Bronchial epithelial cell (primary cell): ENCODE measurements around the gene TRIM72. TPM values are rescaled to one million over a fixed set of nuclear protein-coding genes. Genes with fewer than 3 reads are reported as not detected.
A peak's percentile ranks its signal among the peaks of the same experiment; 100 is the strongest.

Source experiments
- DNase-seq: peaks from one replicate; pipeline ENCODE4 v3.0.0-alpha.2; 2010; ENCODE audit warnings: low read depth
- FAIRE-seq: peaks from 2 replicates; lab custom pipeline; 2011; peaks lifted over from hg19 to GRCh38; lab: Jason Lieb, UNC
- H3K27me3 ChIP-seq: 2 replicates; pipeline ENCODE4 v1.5.1; 2011; ENCODE audit warnings: low read length; ENCODE audit not compliant: control insufficient read depth, insufficient read depth
- H3K36me3 ChIP-seq: 2 replicates; pipeline ENCODE4 v1.5.1; 2011; ENCODE audit warnings: low read length; ENCODE audit not compliant: control insufficient read depth, insufficient read depth
- H3K4me3 ChIP-seq: 2 replicates; pipeline ENCODE4 v1.5.1; 2011; ENCODE audit warnings: mild to moderate bottlenecking, low read depth, low read length, control low read depth
- CTCF ChIP-seq: IDR thresholded peaks from 2 replicates; pipeline ENCODE4 v1.5.1; 2011; ENCODE audit warnings: mild to moderate bottlenecking, moderate library complexity, low read length, control low read depth, inconsistent platforms; ENCODE audit not compliant: insufficient read depth, severe bottlenecking
- total RNA-seq: library from RNA; depleted of rRNA; stranded (reverse); fragments of >200 nt; gene quantifications from 2 replicates; pipeline ENCODE4 v1.2.1, GENCODE V29; 2014

TRIM72 gene
- total RNA-seq, 1 donor from 2014 or later, result not detected

- no peak overlapping the region for H3K4me3 ChIP-seq
- H3K36me3 ChIP-seq, result no peaks in the 10 kb centered on the region
- FAIRE-seq (no peak), DNase-seq (no peak)
- TF ChIP-seq CTCF, result no peak
- peaks cover 26% of the 10 kb centered on the region for H3K27me3 ChIP-seq
Observed at GRCh38 chr16:31213342-31213741, 577 bp upstream of the TRIM72 start.

DNA sequence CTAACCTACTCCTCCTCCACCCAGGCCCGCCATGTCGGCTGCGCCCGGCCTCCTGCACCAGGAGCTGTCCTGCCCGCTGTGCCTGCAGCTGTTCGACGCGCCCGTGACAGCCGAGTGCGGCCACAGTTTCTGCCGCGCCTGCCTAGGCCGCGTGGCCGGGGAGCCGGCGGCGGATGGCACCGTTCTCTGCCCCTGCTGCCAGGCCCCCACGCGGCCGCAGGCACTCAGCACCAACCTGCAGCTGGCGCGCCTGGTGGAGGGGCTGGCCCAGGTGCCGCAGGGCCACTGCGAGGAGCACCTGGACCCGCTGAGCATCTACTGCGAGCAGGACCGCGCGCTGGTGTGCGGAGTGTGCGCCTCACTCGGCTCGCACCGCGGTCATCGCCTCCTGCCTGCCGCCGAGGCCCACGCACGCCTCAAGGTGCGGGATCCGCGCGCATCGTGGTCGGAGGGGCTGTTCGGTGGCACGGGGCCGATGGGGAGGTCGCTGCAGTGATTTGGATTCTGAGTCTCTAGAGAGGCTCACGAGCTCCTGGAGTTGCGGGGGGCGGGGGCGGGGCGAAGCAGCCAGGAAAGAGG is 878 bp downstream of the TRIM72 start:
- H3K36me3 ChIP-seq, result no peaks in the 10 kb centered on the region
- DNase-seq (no peak), FAIRE-seq (no peak)
- no peak for TF ChIP-seq CTCF
- peaks cover 25% of the 10 kb centered on the region for H3K27me3 ChIP-seq
- peak overlapping the region; percentile 29 for H3K4me3 ChIP-seq

GRCh38 chr16:31215287-31216162 is 1.6 kb downstream of the TRIM72 start:
- peaks cover 24% of the 10 kb centered on the region for H3K27me3 ChIP-seq
- FAIRE-seq, result no peak
- peak; percentile 40 for DNase-seq
- peak overlapping the region; percentile 29 for H3K4me3 ChIP-seq
- no peak for TF ChIP-seq CTCF
- no peaks in the 10 kb centered on the region for H3K36me3 ChIP-seq

DNA sequence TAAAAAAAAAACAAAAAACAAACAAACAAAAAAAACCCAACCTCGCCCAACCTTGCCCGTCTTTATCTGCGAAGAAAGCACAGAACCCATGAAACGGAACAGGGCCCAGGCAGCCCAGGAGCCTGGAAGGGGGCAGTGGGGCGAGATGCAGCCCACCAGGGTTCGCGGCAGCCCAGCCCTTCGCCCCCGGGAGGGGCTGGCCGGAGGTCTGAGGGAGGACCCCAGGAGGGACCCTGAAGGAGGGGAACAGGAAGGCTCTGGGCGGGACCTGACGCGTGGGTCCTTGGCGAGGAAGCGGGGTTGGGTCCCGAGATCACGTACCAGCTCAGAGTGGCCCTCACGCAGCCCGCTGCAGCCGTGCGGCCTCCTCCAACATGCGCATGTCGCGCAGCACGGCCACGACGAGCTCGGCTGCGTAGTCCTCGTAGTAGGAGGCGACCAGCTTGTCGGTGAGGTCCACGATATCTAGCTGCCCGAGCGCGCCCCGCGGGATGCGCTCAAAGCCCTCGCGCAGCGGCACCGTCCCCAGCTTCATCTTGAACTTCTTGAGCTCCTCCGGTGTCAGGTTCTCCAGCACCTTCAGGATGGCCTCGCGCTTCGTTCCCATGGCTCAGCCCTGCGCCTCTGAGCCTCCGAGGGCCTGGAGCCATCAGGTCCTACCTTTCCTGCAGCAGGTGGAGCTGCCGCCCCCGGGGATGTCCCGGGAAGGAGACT is 2.7 kb downstream of the TRIM72 start, which contains the start of gene PYDC1:
TSS of gene PYDC1 (minus strand) at position 714 of the 714 bp plus-strand sequence. CDS start at position 607, 107 bp downstream.
- peaks cover 24% of the 10 kb centered on the region for H3K27me3 ChIP-seq
- no peak for TF ChIP-seq CTCF

GRCh38 chr16:31217136-31217530 is 3.2 kb downstream of the TRIM72 start:
- H3K27me3 ChIP-seq, result peaks cover 24% of the 10 kb centered on the region
- no peaks in the 10 kb centered on the region for H3K36me3 ChIP-seq
- FAIRE-seq (no peak), DNase-seq (no peak)
- no peak for TF ChIP-seq CTCF
- no peak overlapping the region for H3K4me3 ChIP-seq

More for the DNA sequence above, 2.7 kb downstream of the TRIM72 start, which contains the start of gene PYDC1:
- DNase-seq (no peak), FAIRE-seq (no peak)
- H3K4me3 ChIP-seq, result no peak within 1 kb of the TSS
- no peaks in the 10 kb centered on the region for H3K36me3 ChIP-seq
